CD4-positive, alpha-beta T cell treated with Interleukin-6 at 100 ng/mL for 8 hours (primary cell): Measurements from ENCODE around the gene TAS1R1.
"Not testable (repeated sequence)": the region's sequence is repeated elsewhere in the genome, so short reads cannot be mapped to it uniquely, and the experiment has no call there.

Experiments
- DNase-seq: peaks from one replicate; pipeline ENCODE4 v3.0.0-alpha.2; 2020; ENCODE audit warnings: mixed read lengths, low spot score

Gene TAS1R1

DNA sequence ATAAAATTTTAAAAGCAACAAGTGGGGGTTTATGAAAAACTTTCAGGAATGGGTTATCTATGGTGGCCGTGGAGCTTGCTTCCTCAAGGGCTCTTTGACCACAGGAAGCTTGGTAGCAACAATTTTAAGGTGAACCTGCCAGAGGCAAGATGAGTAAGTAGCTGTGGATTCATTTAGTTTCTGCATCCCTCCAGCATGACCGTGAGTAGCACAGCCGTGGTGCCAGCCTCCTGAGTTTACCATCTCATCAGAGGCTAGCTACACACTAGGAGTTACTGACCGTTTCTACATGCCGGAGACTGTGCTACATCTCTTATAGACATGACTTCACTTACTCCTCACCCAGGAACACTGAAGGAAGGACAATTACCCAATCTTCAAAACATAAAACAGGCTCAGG is 33.6 kb upstream of the TAS1R1 start:
- DNase-seq: no peak

DNA sequence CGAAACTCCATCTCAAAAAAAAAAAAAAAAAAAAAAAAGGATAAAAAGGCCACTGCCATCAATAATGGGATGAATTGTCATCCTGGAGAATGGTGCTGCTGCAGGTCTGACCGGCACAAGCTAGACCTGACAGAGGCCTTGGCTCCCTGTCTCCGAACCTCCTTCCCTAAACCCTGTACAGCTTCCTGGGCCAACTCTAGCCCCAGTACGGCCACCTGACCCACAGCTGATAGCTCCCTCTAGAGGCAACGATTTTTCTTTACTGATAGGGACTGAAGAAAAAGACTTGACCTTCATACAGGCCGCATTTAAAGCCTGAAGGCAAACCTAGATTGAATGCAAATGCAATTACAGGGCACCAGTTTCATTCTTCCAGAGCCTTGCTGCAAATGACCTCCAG is 31.5 kb upstream of the TAS1R1 start:
- DNase-seq: no peak

DNA sequence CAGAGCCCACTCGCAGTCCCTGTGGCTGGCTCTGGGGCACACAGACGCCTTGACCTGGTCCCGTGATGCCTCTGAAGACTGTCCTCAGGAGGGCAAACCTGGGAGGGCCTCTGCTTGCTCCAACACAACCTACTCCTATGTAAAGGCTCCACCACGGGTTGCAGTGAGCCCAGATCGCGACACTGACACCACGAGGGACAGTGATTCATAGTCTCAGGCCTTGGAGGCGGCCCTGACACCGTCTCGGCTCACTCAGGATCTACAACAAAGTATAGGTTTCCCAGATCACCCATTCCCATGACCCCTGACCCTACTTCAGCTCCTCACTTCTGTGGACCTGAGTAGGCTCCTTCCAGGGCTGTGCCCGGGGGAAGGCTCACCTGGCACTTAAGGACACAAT is 28.8 kb upstream of the TAS1R1 start:
- no peak for DNase-seq

DNA sequence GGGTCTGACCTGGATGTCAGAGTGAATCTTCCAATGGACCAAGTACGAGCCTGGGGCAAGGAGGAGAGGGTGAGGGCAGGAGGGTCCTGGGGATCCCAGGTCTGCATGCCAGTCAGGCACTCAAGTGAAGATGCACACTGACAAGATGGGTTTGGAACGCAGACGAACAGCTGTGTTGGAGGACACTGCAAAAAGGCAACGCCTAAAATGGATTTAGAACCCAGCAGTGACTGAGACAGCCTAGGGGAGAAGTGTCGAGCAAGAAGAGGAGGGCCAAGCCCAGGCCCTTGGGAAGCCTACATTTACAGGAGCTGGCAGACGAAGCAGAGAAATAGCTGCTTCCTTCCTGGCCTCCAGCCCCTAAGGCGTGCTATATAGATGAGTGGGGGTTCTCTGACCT is 26.6 kb upstream of the TAS1R1 start:
- DNase-seq: no peak

DNA sequence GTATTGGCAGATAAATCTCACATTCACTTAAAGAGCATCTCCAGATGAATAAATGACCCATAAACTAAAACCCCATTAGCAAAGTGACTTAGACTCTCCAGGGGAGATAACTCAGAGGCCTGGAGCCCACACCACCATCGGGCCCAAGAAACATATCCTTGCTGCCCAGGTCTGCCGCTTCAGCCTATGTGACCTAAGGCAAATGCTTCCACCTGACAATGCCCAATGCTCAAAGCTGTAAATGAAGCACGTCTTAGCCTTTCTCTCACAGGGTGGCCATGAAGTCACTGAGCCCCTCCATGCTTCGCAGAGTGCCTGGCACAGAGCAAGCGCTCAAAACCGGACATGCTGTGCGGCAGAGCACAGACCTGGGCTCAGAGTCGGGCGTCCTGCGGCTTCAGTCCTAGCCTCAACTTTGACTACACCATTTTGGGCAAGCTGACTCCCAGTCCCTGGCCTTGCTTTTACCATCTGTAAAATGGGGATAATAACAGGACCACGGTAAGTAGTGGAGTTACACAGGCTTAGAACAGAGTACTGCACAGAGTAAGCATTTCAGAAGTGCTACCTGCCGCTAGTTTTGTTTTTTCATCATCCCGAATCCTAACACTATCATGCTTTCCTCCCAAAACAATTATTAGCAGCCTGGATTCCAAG is 24.5 kb upstream of the TAS1R1 start:
- no peak for DNase-seq

DNA sequence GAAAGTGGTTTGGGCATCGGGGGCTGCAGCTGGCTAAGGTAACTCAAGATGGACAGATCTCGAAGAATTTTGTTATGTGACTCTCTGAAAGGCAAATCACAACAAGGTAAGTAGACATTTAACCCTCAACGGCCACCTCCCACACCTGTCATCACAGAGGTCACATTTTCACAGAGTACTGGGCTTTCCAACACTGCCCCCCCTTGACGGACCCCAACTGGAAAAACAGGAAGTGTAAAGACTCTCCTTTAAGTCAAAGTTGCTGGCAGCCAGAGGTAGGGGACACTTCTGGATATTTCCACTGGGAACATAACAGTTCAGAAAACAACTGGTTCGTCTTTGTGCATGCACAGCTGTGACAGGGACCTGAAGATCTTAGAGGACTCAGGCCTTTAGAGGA is 23.1 kb upstream of the TAS1R1 start:
- DNase-seq: no peak

DNA sequence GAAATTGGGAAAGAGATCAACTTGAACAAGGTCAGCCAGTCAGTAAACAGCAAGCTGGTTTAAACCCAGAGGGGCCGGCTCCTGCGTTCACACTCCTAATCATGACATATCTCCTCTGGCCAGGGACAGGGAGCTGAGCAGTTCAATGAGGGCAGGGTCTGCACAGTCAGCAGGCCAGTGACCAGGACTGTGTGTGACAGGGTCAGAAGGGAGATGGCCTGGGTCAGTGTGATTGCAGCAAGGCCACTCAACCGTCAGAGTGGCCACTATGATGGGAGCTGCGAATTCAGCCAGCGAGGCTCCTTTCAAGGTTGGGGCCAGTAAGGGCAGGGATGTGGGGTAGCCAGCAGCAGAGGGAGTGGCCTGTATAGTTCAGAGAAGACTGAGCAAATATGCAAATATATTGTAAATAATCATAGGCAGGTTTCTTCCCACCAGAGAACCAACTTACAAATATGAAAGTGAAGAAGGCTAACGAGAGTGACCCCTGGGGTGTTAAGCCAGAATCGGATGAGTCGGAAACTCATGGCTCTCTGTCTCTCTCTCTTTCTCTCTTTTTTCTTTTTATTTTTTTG is 20.8 kb upstream of the TAS1R1 start:
- no peak for DNase-seq

DNA sequence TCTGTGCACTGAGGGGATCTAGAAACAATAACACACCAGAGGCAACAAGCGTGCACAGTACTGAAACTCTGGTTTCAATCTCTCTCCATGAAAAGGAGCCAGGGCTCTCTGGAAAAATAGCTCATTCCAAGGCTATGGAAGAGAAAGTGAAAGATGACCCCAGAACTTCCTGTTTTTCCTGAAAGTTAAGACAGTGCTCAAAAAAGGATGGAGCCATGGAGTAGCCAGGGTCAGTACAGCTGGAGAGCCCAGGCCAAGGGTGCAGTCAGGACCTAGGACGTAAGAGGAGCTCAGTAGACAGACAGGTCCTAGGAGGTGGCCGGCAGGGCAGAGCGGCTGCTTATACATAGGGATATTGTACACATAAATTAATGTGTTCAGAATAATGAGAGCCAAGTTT is 19.9 kb upstream of the TAS1R1 start:
- DNase-seq: no peak

DNA sequence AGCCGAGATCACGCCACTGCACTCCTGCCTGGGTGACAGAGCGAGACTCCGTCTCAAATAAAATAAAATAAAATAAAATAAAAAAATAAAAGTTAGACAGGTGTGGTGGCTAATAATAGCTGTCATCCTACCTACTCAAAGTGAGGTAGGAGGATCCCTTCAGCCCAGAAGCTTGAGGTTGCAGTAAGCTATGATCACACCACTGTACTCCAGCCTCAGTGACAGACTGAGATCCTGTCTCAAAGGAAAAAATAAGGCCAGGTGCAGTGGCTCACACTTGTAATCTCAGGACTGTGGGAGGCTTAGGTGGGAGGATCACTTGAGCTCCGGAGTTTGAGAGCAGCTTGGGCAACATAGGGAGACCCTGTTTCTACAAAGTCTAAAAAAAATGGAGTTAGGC is 18.8 kb upstream of the TAS1R1 start:
- no peak for DNase-seq

DNA sequence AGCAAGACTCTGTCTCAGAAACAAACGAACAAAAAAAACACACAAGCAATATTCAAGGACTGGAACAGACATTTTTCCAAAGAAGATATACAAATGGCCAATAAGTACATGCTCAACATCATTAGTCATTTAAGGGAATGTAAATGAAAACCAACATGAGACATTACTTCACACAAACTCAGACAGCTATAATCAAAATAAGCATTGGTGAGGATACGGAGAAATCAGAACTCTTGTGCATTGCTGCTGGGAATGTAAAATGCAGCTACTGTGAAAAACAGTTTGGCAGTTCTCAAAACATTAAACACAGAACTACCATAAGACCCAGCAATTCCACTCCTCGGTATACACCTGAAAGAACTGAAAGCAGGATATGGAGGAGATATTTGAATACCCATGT is 16.2 kb upstream of the TAS1R1 start:
- DNase-seq: no peak

DNA sequence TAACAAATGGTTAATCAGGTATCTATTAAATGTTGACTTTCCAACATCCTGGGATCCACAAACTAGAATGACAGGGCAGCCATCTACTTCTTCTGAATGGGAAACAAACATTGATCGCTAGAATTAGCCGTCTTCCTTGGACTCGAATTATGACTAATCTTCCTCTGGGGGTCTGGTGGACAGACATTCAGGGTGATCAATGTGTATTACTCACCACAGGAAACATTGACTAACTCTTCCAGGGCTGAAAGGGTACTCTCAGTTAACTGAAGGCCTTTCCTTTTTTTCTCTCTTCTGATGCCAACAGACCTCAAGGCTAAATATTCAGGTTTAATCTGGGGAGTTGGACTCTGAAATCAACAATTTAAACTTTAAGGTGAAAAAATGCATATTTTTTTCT is 10.3 kb upstream of the TAS1R1 start:
- DNase-seq: peak; percentile 13

DNA sequence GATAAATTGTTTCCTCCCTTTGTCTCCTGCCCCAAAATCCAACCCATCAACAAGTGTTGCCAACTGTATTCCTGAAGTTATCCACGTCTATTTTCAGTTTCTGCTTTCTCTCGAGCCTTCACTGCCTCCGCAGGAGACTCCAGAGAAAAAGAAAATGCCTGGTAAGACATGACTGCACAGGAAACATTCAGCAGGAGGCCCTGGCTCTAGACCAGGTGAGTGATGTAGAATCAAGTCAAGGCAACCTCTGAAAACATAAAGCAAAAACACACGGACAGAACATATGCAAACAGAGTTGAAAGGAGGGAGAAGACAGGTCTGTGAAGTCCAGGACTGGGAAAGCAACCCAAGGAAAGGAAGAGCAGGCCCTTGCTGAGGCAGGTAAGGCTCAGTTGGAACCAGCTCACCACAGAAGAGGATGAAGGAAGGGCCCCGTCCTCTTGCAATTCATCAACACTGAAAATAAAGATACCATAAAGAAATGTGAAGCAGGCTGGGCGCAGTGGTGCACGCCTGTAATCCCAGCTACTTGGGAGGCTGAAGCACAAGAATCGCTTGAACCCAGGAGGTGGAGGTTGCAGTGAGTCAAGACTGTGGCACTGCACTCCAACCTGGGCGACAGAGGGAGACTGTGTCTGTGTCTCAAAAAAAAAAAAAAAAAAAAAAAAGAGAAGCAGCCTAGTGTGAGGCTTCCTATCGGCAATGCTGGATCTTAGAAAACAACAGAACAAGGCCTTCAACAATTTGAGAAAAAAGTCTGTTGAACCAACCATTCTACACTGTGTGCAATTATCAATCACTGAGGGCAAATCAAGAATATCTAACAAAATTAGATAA is 9.6 kb upstream of the TAS1R1 start:
- peak; percentile 38 for DNase-seq

DNA sequence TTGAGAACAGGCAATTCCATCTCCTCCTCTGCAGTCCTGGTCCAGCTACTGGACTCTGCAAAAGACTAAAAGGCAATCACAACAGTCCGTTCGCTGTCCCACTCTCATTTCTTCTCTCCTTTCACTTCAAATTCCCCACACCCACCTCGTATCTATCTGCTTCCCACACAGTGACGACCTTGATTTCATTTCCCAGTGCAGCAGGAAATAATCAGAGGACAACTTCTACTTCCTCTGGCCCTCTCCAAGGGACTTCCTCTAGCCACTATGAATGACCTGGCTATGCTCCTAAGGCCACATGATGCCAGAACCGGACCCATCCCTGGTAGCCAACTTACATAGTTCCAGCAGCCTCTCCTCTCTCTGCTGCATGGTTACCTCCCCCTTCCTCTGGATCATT is 8.8 kb upstream of the TAS1R1 start:
- DNase-seq: no peak

DNA sequence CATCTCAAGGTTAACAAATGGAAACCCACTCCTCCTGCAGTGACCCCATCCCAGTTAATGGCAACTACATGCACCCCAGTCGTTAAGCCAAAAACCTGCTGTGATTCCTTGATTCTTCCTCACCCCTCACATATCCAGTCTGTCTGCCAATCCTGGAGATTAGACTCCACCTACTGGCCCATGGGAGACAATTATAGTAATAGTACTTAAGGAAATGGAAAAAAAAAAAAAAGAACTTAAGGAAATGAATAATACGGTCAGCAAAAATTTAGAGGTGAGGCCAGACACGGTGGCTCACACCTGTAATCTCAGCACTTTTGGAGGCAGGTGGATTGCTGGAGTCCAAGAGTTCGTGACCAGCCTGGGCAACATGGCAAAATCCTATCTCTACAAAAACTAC is 7.8 kb upstream of the TAS1R1 start:
- DNase-seq: no peak

DNA sequence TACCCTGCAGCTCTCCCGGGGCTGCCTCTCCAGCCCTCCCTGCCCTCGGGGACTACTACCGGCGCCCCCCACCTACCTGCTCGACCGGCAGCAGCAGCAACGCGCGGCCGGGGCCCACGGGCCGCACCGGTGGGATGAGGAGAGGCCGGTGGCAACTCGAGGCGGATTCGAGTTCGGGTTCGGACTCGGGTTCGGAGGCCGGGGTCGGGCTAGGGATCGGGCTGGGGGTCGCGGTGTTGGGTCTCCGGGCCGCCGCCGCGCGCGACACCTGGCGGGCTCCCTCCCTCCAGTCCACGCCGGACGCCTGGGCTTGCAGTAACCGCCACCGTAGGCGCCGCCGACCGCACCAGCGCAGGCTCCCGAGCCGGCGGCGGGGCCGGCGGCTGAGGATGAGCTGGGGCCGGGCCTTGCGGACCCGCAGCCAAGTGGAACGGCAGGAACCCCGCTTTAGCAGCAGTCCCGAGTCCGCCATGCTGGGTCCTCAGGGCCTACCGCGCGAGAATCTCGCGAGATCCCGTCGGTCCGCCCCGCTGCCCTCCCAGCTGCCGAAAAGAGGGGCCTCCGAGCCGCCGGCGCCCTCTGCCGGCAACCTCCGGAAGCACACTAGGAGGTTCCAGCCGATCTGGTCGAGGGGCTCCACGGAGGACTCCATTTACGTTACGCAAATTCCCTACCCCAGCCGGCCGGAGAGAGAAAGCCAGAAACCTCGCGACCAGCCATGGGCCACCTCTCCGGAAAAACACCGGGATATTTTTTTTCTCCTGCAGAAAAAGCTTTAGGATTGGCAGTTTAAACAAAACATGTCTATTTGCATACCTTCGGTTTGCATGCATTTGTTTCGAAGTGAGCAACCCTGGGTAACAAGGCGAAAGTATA is 838 bp upstream of the TAS1R1 start, which contains the start of gene NOL9:
Gene NOL9, minus strand, starts transcription at position 483 of the 876 bp plus-strand sequence. Its CDS starts 11 bp downstream, at position 472.
- DNase-seq: peak; percentile 94

DNA sequence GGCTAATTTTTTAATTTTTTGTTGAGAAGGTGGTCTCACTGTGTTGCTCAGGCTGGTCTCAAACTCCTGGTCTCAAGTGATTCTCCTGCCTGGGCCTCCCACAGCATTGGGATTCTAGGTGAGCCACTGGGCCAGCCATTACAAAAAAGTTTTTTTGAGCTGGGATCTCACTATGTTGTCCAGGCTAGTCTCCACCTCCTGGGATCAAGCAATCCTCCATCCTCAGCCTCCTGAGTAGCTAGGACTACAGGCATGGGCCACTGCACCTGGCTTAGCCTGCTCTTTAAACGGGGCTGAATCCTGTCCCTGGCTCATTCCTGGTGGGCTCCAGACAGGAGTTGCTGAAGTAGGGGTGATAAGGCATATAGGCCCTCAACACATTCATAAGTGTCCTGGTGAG is 2.5 kb downstream of the TAS1R1 start:
- no peak for DNase-seq

DNA sequence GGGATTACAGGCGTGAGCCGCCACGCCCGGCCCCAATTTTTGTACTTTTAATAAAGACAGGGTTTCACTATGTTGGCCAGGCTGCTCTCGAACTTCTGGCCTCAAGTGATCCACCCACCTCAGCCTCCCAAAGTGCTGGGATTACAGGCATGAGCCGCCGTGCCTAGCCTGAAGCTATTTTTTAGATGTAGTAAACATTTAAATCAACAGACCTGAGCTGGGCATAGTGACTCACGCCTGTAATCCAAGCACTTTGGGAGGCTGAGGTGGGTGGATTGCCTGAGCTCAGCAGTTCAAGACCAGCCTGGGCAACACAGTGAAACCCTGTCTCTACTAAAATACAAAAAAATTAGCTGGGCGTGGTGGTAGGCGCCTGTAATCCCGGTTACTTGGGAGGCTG is 4.1 kb downstream of the TAS1R1 start:
- DNase-seq: not testable (repeated sequence)

DNA sequence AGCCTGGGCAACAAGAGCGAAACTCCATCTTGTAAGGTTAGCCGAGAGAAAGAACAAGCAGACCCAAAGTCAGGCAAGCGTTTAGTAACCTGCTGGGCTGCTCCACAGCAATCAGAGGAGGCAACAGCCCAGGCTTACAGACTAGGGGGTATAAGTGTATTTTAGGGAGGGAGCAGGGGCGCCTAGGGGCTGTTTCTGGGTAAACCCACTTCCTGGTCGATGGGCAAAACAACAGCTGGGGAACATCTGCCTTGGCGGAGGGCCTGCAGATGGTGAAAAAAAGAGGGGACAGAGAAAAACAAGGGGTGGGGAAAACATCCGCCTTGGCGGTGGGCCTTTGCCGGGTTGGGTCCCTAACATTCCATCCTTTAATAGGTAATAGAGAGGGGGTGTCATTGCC is 5.2 kb downstream of the TAS1R1 start:
- no peak for DNase-seq

DNA sequence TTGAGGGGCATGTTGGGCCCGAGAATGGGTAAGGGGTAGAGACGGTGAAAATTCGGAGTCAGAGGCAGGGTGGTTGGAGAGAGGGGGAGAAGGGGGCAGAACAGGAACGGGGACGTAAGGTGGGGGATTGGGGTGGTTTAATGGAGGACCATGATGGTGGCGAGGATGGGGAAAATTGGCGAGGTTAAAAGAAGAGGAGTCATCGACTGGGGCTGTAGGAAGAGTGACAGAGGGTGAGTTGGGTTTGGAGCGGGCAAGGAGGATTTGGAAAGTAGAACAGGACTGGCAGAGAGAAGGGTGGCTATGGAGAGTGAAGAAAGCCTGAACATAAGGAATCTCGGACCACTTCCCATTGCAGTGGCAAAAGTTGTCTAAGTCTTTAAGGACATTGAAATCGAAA is 13.9 kb downstream of the TAS1R1 start:
- no peak for DNase-seq

DNA sequence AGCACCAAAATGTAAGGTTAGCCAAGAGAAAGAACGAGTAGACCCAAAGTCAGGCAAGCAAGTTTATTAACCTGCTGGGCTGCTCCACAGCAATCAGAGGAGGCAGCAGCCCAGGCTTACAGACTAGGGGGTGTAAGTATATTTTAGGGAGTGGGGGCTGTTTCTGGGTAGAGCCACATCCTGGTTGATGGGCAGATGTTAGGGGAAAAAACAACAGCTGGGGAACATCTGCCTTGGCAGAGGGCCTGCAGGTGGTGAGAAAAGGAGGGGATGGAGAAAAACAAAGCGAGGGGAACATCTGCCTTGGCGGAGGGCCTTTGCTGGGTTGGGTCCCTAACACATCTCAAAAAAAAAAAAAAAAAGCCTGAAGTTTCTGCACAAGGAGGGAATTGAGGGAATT is 15.0 kb downstream of the TAS1R1 start:
- no peak for DNase-seq

DNA sequence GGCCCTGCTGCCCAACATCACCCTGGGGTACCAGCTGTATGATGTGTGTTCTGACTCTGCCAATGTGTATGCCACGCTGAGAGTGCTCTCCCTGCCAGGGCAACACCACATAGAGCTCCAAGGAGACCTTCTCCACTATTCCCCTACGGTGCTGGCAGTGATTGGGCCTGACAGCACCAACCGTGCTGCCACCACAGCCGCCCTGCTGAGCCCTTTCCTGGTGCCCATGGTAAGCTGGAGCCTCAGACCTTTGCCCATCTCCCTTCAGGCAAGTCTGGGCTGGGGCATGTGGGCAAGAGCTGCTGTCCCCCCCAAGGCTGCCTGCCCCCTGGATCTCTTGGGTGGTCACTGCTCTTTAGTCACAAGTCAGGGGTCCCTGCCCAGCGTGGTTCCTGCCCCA is 15.9 kb downstream of the TAS1R1 start:
- no peak for DNase-seq

DNA sequence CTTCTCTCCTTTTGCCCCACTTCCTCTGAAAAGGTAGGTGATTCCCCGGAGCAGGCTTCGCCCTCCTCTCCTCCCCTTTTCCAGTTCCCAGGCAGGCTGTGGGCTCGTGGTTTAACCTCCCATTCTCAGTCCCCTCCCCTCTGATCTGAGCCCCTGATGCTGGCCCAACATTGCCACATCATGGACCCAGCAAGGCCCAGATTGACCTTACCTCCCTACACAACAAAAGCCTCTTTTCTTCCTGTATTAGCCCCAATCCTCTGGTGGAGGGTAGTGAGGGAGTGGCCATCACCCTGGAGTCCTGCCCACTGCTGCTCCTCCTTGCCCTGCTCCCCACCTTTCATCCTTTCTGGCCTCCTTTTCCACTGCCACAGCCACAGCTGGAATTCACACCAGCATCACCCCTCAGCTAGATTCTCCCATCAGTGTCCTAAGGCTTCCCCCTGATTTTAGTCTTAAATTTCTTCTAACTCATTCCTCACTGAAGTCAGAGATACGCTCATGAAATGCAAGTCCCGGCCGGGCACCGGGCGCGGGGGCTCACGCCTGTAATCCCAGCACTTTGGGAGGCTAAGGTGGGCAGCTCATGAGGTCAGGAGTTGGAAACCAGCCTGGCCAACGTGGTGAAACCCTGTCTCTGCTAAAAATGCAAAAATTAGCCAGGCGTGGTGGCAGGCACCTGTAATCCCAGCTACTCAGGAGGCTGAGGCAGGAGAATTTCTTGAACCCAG is 17.7 kb downstream of the TAS1R1 start:
- no peak for DNase-seq
